Memory B cell (primary cell): Measurements from ENCODE around the gene DRC7.

Experiments used
- ATAC-seq: fragments of 150-1000 bp; cut with Tn5 transposase; 2 replicates; pipeline ENCODE4 v1.10.0; 2021; ENCODE audit warnings: low read depth, mild to moderate bottlenecking, moderate library complexity
- DNase-seq, 2 donors: peaks; one replicate each; pipeline ENCODE4 v3.0.0; 2022; ENCODE audit warnings: low spot score in 2 of 2
- H3K27ac Mint-ChIP-seq: one replicate; pipeline ENCODE4 v1.8.0; 2022; ENCODE audit warnings: mild to moderate bottlenecking, moderate library complexity, mixed read lengths
- H3K27me3 Mint-ChIP-seq: one replicate; pipeline ENCODE4 v1.8.0; 2022; ENCODE audit warnings: mixed read lengths
- H3K36me3 Mint-ChIP-seq: one replicate; pipeline ENCODE4 v1.8.0; 2022; ENCODE audit warnings: mild to moderate bottlenecking, mixed read lengths
- H3K4me1 Mint-ChIP-seq: one replicate; pipeline ENCODE4 v1.8.0; 2022; ENCODE audit warnings: mixed read lengths
- H3K4me3 Mint-ChIP-seq: one replicate; pipeline ENCODE4 v1.8.0; 2022; ENCODE audit warnings: mild to moderate bottlenecking, moderate library complexity, mixed read lengths
- H3K9me3 Mint-ChIP-seq: one replicate; pipeline ENCODE4 v1.8.0; 2022; ENCODE audit warnings: mixed read lengths

The DRC7 gene

DNA sequence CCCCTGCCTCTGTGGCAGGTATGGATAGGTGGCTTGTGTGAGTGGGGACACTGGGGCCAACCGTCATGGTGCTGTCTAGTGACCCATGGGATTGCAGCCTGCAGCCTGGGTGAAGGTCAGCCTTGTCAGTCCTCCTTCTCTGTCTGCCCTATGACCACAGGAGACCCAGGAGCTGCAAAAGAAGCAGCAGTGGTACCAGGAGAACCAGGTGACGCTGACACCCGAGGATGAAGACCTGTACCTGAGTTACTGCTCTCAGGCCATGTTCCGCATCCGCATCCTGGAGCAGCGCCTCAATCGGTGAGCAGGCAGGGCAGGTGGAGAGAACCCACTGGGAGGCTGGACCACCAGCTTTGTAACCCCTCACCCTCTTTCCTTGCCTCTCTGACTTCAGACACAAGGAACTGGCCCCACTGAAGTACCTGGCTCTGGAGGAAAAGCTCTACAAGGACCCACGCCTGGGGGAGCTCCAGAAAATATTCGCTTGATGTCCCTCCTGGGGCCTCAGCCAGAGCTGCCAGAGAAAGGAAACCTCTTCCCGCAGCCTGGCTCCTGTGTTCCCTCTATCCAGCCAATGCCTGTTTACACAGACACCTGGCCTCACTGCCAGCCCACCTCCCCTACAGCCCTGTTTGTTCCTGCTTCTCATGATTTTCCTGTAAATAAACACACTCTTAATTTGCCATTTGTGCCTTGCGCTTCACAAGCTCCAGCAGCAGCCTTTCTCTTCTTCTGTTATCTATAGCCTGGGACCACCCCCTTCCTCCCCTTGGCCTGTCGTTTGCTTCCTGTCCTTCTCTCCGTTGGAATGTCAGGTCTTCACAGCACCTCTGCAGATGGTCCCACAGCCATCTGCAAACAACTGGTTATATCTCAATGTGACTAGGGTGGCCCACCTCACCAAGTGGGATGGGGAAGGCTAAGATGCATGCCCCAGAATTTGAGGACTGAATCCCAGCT lies 36.4 kb downstream of the DRC7 start:
- DNase-seq (no peak), ATAC-seq (no peak)

DNA sequence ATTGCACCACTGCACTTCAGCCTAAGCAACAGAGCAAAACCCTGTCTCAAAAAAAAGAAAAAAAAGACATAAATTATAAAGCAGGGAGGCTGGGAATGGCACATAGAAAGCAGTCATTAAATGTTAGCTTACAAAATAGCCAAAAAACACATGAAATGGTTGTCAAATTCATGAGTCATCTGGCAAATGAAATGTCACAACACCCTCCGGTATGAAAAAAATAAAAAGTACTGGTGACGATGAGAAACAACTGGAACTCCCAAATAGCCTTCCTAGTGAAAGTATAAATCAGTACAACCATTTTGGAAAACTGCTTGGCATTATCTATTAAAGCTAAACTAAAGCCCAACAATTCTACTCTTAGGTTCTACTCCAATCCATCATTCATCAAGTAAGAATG lies 37.4 kb downstream of the DRC7 start:
- ATAC-seq (no peak), DNase-seq (no peak)
- H3K36me3 Mint-ChIP-seq: peaks cover 5% of the 10 kb centered on the region
- no peak overlapping the region for H3K4me3 Mint-ChIP-seq
- no peak overlapping the region for H3K27ac Mint-ChIP-seq
- H3K9me3 Mint-ChIP-seq: peaks cover 12% of the 10 kb centered on the region
- H3K27me3 Mint-ChIP-seq: peaks cover 4% of the 10 kb centered on the region
- H3K4me1 Mint-ChIP-seq: peaks cover 12% of the 10 kb centered on the region

More for the DNA sequence above, 36.4 kb downstream of the DRC7 start:
- H3K4me3 Mint-ChIP-seq: no peak overlapping the region
- H3K4me1 Mint-ChIP-seq: peaks cover 4% of the 10 kb centered on the region
- H3K36me3 Mint-ChIP-seq: peaks cover 5% of the 10 kb centered on the region
- H3K27me3 Mint-ChIP-seq: peaks cover 4% of the 10 kb centered on the region
- H3K9me3 Mint-ChIP-seq: peaks cover 12% of the 10 kb centered on the region
- no peak overlapping the region for H3K27ac Mint-ChIP-seq

DNA sequence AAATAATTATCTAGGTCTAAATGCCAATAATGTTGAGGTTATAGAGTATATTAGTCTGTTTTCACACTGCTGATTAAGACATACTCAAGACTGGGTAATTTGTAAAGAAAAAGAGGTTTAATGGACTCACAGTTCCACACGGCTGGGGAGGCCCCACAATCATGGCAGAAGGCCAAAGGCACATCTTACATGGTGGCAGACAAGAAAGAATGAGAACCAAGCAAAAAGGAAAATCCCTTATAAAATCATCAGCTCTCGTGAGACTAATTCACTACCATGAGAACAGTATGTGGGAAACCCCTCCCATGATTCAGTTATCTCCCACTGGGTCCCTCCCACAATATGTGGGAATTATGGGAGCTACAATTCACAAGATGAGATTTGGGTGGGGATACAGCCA lies 38.1 kb downstream of the DRC7 start:
- ATAC-seq: no peak
- no peak overlapping the region for H3K27ac Mint-ChIP-seq
- H3K4me1 Mint-ChIP-seq: peaks cover 12% of the 10 kb centered on the region
- peaks cover 5% of the 10 kb centered on the region for H3K36me3 Mint-ChIP-seq
- H3K9me3 Mint-ChIP-seq: peaks cover 12% of the 10 kb centered on the region
- no peak for DNase-seq
- H3K27me3 Mint-ChIP-seq: peaks cover 4% of the 10 kb centered on the region
- no peak overlapping the region for H3K4me3 Mint-ChIP-seq

DNA sequence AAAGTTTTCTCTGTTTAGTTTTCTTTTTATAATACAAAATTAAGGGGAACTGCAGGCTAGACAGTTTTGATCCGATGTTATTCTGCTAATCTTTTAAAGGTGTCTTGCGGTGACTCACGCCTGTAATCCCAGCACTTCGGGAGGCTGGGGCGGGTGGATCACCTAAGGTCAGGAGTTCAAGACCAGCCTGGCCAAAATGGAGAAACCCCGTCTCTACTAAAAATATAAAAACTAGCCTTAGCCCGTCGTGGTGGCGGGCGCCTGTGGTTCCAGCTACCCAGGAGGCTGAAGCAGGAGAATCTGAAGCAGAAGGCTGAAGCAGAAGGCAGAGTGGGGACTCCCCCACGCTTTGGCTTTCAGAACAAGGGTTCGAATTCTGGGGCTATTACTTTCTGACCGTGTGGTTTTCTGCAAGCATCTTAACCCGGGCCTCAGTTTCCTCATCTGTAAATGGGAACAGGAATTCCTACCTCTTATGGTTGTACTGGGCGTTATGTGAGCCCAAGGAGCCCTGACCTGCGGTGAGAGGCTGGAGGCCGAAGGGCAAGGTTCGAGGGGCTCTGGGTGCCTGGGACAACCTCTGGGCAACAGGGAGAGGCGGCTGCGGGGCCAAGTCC lies 39.8 kb downstream of the DRC7 start:
- Mint-ChIP-seq H3K27ac (peak overlapping the region; percentile 86), H3K9me3 (peaks cover 6% of the 10 kb centered on the region), H3K4me1 (peaks cover 12% of the 10 kb centered on the region), H3K4me3 (peak overlapping the region; percentile 92), H3K36me3 (peaks cover 3% of the 10 kb centered on the region), H3K27me3 (no peaks in the 10 kb centered on the region)
- ATAC-seq (no peak), DNase-seq (no peak)

DNA sequence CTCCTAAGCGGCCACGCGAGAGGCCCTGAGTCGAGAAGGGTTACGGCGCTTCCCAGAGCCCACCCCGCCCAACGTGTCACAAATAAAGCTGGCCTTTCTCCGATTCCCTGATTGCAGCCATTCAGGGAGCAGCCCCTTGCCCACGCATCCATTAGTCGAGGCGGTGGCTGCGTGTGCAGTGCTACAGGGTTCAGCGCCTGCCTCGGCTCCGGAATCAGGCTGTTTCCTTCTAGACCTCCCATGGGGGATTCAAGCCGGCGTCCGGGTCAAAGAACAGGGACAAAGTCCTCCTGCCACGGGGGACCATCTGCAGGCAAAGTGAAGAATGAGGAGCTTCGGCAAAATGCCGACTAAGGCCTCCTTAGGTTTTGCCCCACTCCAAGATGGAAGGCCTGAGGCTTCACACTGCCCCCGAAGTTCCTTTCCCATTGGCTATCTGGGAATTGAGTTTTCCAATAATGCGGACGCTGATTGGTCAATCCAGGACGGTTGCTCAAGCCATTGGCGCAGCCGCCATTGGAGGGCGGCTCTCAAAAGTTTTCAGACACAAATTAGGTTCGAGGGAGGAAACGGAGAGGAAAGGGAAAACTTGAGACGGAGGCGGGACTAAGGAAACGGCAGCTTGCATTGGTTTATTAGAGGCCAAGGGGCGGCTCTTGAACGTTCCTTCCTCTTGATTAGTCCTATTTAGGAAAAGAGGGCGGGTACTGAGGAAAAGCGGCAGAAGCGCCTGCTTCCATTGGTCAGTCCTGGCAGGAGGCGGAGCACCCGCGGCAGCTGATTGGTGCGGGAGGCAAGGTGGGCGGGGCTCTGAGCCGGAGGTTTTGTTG lies 40.5 kb downstream of the DRC7 start:
- Mint-ChIP-seq H3K9me3 (peaks cover 2% of the 10 kb centered on the region), H3K4me1 (peaks cover 12% of the 10 kb centered on the region), H3K4me3 (peak overlapping the region; percentile 92), H3K27ac (peak overlapping the region; percentile 86), H3K36me3 (peaks cover 3% of the 10 kb centered on the region), H3K27me3 (no peaks in the 10 kb centered on the region)
- DNase-seq (peak; percentile 91 to 95), ATAC-seq (peak; percentile 84)

DNA sequence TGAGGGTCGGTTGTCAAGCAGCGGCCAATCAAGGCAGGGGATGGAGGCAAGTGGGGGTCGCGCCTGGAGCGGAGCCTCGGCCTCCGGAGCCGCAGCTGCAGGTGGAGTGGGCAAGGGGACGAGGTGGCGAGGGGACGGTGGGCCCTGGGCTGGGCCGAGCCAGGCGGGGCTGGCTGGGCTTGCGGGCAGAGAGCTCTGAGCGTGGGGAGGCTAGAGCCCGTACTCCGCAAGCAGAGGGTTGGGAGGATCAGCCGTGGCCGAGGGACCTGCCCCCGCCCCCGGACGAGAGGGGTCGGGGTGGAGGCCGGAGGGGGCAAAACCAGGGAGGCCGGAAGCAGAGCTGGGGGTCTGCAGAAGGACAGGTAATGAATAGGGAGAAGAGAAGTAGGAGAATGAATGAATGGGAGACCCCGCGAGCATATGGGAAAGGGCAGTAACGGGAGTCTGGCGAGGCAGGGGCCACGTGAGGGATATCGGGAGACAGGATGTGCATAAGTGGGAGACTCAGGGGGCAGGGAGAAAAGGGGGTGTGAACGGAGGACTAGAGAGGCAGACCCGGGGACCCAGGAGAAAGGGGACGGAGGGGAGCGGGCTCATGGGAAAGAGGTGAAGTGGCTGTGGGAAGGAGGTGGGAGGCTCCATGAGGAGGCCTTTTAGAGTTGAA lies 41.3 kb downstream of the DRC7 start, which contains the start of gene KATNB1:
KATNB1 (plus strand) TSS at position 16 of the 664 bp plus-strand sequence. CDS start 1,474 bp downstream, outside the sequence.
- peaks cover 3% of the 10 kb centered on the region for H3K36me3 Mint-ChIP-seq
- DNase-seq: no peak
- peak within 1 kb of the TSS; percentile 92 for H3K4me3 Mint-ChIP-seq
- peaks cover 2% of the 10 kb centered on the region for H3K9me3 Mint-ChIP-seq
- H3K4me1 Mint-ChIP-seq: peaks cover 12% of the 10 kb centered on the region
- H3K27me3 Mint-ChIP-seq: no peaks in the 10 kb centered on the region
- ATAC-seq: peak; percentile 18
- peak within 1 kb of the TSS; percentile 86 for H3K27ac Mint-ChIP-seq

DNA sequence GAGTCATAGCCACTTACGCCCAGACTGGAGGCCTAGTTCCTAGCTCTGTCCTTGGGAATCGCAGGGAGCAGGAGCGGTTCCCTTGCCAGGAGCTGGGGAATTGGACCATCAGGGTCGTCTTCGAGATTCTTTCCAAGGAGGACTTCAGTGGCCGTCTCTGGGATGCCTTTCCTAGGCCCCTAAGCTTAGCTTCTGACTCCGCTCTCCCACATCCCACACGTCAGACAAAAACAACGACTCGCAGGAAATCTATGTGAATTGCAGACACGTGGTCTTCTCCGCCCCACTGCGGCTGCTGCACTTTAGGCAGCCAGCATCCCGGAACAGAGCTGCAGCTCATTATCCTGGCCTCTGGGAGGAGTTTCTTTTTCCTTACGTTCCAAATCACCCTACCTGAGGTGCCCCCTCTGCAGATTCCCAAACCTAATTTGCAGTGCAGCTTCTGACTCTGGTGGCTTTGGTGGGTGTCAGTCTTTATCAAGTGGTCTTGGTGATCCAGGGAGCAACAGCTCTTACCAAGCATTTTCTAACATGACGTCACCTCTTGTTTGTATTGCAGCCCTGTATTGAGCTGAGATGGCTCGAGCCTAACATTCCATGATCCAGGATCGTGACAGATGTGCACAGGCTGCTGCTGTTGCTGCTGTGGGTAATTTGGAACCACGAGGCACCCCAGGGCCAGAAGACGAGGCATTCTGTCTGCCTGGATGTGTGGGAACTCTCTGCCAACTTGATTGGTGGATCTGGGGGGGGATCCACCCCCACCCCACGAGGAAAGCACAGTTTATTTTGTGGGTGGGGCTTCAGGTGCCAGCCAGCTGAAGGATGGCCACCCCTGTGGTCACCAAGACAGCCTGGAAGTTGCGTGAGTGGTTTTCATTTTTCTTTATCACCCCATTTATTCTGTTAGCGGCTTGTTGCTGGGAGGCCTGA lies 42.1 kb downstream of the DRC7 start:
- Mint-ChIP-seq H3K9me3 (peaks cover 2% of the 10 kb centered on the region), H3K36me3 (peaks cover 3% of the 10 kb centered on the region), H3K4me1 (peaks cover 12% of the 10 kb centered on the region), H3K27me3 (no peaks in the 10 kb centered on the region), H3K4me3 (peak overlapping the region; percentile 92), H3K27ac (peak overlapping the region; percentile 86)
- no peak for ATAC-seq
- DNase-seq: no peak

DNA sequence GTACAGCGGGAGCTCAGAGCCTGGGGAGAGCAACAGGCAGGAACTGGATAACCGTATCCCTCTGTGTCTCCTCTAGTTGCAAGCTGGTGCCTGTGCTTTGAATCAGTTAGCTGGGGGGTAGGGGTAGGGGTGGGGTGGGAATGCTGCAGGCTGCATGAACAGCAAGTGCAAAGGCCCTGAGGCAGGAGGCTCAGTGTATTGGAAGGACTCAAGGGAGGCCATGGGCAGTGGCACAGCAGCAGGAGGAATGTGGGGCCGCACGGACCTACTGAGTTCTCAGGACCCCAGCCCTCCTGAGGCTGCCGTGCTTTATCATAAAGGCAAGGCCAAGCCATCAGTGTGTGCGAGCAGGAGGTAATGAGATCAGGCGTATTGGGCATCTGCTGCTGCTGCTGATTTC lies 44.2 kb downstream of the DRC7 start:
- H3K36me3 Mint-ChIP-seq: no peaks in the 10 kb centered on the region

DNA sequence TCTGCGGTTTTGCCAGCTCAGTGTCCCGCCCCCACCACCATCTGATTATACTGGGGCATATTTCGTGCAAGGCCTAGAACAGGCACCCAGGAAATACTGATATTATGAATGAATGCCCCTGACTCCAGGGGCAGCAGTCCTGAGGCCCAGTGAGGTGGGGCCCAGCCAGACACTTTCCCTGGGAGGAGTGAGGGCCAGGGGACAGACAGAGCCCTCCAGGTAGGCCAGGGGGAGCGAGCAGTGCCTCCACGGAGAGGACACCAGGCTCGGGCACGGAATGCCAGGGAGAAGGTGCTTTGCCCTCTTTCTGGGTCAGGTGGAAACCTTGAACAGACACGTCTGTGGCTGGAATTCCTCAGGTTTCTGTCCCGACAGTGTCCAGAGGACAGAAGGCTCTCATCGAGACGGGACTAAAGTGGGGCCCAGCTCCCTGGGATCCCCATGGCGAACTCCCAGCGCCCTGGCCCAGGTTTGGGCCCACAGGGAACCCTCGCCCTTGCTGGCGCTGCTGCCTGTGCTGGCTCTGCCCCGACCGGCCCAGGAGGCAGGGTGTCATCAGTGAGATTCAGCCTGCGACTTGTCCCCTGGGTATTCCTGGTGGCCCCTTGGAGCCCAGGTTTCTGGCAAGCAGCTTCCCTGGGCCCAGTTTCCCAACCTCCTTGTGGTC lies 45.3 kb downstream of the DRC7 start:
- no peak for ATAC-seq
- no peak for DNase-seq
- H3K4me1 Mint-ChIP-seq: peaks cover 12% of the 10 kb centered on the region
- H3K27ac Mint-ChIP-seq: no peak overlapping the region
- H3K4me3 Mint-ChIP-seq: no peak overlapping the region
- no peaks in the 10 kb centered on the region for H3K27me3 Mint-ChIP-seq
- H3K9me3 Mint-ChIP-seq: no peaks in the 10 kb centered on the region
- H3K36me3 Mint-ChIP-seq: no peaks in the 10 kb centered on the region

More for the DNA sequence above, 44.2 kb downstream of the DRC7 start:
- Mint-ChIP-seq H3K4me3 (no peak overlapping the region), H3K9me3 (no peaks in the 10 kb centered on the region), H3K27ac (no peak overlapping the region), H3K4me1 (peaks cover 12% of the 10 kb centered on the region), H3K27me3 (no peaks in the 10 kb centered on the region)
- ATAC-seq: no peak
- no peak for DNase-seq

DNA sequence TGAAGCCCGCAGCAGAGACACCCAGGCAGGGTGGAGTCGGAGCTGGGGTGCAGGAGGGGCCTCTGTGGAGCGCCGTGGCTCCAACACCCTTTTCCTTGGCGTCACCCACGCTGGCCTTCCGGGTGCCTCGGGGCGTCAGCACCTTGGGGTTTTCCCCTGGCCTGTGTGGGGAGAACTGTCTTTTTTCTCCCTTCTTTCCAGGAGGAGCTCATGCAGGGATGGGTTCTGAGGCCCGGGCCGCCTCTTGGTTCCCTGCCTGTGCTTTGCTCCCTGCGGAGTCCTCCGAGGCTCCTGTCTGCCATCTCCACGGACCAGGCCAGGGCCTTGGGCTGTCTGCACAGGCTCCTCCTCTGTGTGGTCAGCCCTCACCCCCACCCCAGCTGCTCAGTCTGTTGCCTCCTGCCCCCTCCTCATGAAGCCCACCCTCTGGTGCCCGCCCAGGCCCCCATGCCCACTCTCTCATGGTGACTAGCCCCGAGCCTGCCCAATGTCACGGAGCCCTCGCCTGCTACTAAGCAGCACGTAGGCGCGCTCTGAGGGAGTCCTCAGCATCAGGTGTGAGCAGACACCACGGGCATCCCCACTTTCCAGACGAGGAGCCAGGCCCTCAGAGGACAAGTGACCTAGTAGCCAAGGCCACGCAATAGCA lies 45.9 kb downstream of the DRC7 start:
- Mint-ChIP-seq H3K4me1 (peaks cover 11% of the 10 kb centered on the region), H3K9me3 (no peaks in the 10 kb centered on the region), H3K27me3 (no peaks in the 10 kb centered on the region), H3K27ac (no peak overlapping the region), H3K4me3 (no peak overlapping the region), H3K36me3 (no peaks in the 10 kb centered on the region)
- DNase-seq (no peak), ATAC-seq (no peak)

DNA sequence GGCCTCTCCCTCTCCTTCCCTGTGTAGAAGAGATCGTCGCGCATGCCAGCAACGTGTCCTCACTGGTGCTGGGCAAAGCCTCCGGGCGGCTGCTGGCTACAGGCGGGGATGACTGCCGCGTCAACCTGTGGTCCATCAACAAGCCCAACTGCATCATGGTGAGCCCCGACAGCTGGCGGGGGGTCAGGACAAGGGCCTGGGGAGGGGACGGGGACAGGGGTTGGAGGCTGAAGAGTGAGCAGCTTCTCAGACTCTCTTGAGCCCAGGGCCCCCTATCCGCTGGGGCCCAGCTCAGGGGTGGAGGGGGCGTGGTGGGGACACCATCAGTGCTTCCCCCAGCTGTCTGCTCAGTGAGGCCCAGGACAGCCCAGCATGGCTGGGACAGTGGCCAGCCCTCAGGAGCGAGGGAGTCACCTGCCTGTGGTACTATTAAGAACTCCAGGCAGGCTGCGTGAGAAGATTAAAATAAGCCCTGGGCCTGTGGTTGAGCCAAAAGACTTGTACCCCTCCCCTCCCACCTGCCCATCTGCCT lies 47.1 kb downstream of the DRC7 start:
- H3K4me3 Mint-ChIP-seq: no peak overlapping the region
- DNase-seq (no peak), ATAC-seq (no peak)
- peaks cover under 1% of the 10 kb centered on the region for H3K4me1 Mint-ChIP-seq
- H3K27me3 Mint-ChIP-seq: no peaks in the 10 kb centered on the region
- peaks cover 1% of the 10 kb centered on the region for H3K36me3 Mint-ChIP-seq
- no peaks in the 10 kb centered on the region for H3K9me3 Mint-ChIP-seq
- H3K27ac Mint-ChIP-seq: no peak overlapping the region

DNA sequence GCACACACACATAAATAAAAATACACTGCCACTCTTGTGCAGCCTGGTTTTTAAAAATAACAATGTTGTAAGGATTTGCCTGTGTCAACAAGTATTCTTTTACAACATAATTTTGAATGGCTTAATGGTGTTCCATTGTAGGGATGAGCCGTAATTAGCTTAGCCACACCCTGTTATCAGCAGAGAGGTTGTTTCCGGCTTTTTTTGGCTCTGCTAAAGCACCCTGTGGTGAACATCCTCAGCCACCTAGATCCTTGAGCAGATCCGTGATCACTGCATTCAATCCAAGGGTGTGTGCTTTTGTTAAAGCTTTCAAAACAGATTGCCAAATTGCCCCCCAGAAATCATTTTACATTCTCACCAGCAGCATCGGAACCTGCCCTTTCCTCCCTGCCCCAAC lies 47.9 kb downstream of the DRC7 start:
- H3K9me3 Mint-ChIP-seq: no peaks in the 10 kb centered on the region
- ATAC-seq (no peak), DNase-seq (no peak)
- H3K27ac Mint-ChIP-seq: no peak overlapping the region
- no peaks in the 10 kb centered on the region for H3K4me1 Mint-ChIP-seq
- H3K27me3 Mint-ChIP-seq: no peaks in the 10 kb centered on the region
- H3K36me3 Mint-ChIP-seq: peaks cover 1% of the 10 kb centered on the region
- H3K4me3 Mint-ChIP-seq: no peak overlapping the region
